PFSK-1 (cell line): ENCODE results near the gene VANGL1.

Experiments used
- FOXP2 ChIP-seq: optimal IDR thresholded peaks from 2 replicates; pipeline ENCODE3; 2011; ENCODE audit warnings: borderline replicate concordance, control low read depth, inconsistent platforms; ENCODE audit not compliant: insufficient read depth; ENCODE audit errors: extremely low read length, extremely low read depth
- POLR2AphosphoS5 ChIP-seq: IDR thresholded peaks from 2 replicates; pipeline ENCODE4 v1.6.1; 2012; ENCODE audit warnings: low read depth, mild to moderate bottlenecking, control low read depth, low read length, moderate library complexity
- REST ChIP-seq, 2 experiments: IDR thresholded peaks; 2 replicates each; pipeline versions ENCODE4 v1.6.1 to v1.8.0; 2011 to 2012; ENCODE audit warnings: low read depth in 2 of 2, low read length in 2 of 2, control low read depth in 1 of 2, inconsistent platforms in 1 of 2, mild to moderate bottlenecking in 1 of 2, moderate library complexity in 1 of 2; ENCODE audit not compliant: insufficient read depth in 1 of 2
- SIN3A ChIP-seq: IDR thresholded peaks from 2 replicates; pipeline ENCODE4 v1.6.1; 2012; ENCODE audit warnings: mild to moderate bottlenecking, low read length, moderate library complexity, borderline replicate concordance; ENCODE audit not compliant: insufficient read depth
- TAF1 ChIP-seq: IDR thresholded peaks from 2 replicates; pipeline ENCODE4 v1.6.1; 2012; ENCODE audit warnings: low read length, control low read depth, borderline replicate concordance; ENCODE audit not compliant: insufficient read depth

Gene VANGL1

GRCh38 chr1:115669886-115670285 is 28.1 kb downstream of the VANGL1 start:
- TF ChIP-seq REST (IDR thresholded peaks at IDR 0.05; ENCODE audit: insufficient read depth in 1 of 2, low read depth in 2 of 2, low read length in 2 of 2) (no peak), SIN3A (no peak), FOXP2 (no peak), TAF1 (no peak), POLR2AphosphoS5 (no peak)

- TF ChIP-seq FOXP2: no peak
- no peak for TF ChIP-seq SIN3A
- TF ChIP-seq POLR2AphosphoS5: no peak
- TF ChIP-seq REST (IDR thresholded peaks at IDR 0.05; ENCODE audit: insufficient read depth in 1 of 2, low read depth in 2 of 2, low read length in 2 of 2): no peak
- no peak for TF ChIP-seq TAF1
Observed at GRCh38 chr1:115670476-115671175, 28.9 kb downstream of the VANGL1 start.

- TF ChIP-seq FOXP2 (no peak), SIN3A (no peak), TAF1 (no peak), POLR2AphosphoS5 (no peak), REST (IDR thresholded peaks at IDR 0.05; ENCODE audit: insufficient read depth in 1 of 2, low read depth in 2 of 2, low read length in 2 of 2) (no peak)
Observed at GRCh38 chr1:115671176-115671934, 29.6 kb downstream of the VANGL1 start.

- TF ChIP-seq TAF1: no peak
- no peak for TF ChIP-seq REST (IDR thresholded peaks at IDR 0.05; ENCODE audit: insufficient read depth in 1 of 2, low read depth in 2 of 2, low read length in 2 of 2)
- TF ChIP-seq POLR2AphosphoS5: no peak
- TF ChIP-seq SIN3A: no peak
- no peak for TF ChIP-seq FOXP2
Observed at GRCh38 chr1:115672224-115673009, 30.6 kb downstream of the VANGL1 start.
